Transverse colon (tissue), 4 donors: ENCODE results near the gene FURIN. TPM values are rescaled to one million over a fixed set of nuclear protein-coding genes. Genes with fewer than 3 reads are reported as not detected.

ENCODE experiments used
- DNase-seq: peaks from one replicate; pipeline ENCODE4 v3.0.0-alpha.2; 2019
- H3K27ac ChIP-seq, 4 donors: fragments of 200-600 bp; sonication (generic); 2 replicates each; pipeline ENCODE4 v1.5.1; 2016 to 2018; ENCODE audit warnings: inconsistent platforms in 4 of 4
- H3K27me3 ChIP-seq: fragments of 200-600 bp; sonication (generic); 2 replicates; pipeline ENCODE4 v1.5.1; 2017; ENCODE audit warnings: inconsistent platforms
- H3K36me3 ChIP-seq, 4 donors: fragments of 200-600 bp; sonication (generic); 2 replicates each; pipeline ENCODE4 v1.5.1; 2017 to 2019; ENCODE audit warnings: inconsistent platforms in 4 of 4
- H3K4me1 ChIP-seq, 4 donors: fragments of 200-600 bp; sonication (generic); 2 replicates each; pipeline ENCODE4 v1.5.1; 2017 to 2020; ENCODE audit warnings: inconsistent platforms in 4 of 4
- H3K4me3 ChIP-seq, 4 donors: fragments of 200-600 bp; sonication (generic); 1 replicate in 1 of 4; 2 replicates in 3 of 4; pipeline versions ENCODE4 v1.5.1 to v1.6.1; 2017 to 2019; ENCODE audit warnings: inconsistent platforms in 4 of 4
- H3K9me3 ChIP-seq, 2 donors: fragments of 200-600 bp; sonication (generic); 2 replicates each; pipeline ENCODE4 v1.5.1; 2017 to 2019; ENCODE audit warnings: inconsistent platforms in 2 of 2
- EP300 ChIP-seq: sonication (generic); formaldehyde crosslinking; IDR thresholded peaks from one replicate; pipeline ENCODE4 v1.6.1; 2017; ENCODE audit warnings: antibody characterized with exemption, low read depth
- POLR2A ChIP-seq: fragments of 450-650 bp; IDR thresholded peaks from one replicate; pipeline ENCODE4 v1.6.1; 2016; ENCODE audit warnings: antibody characterized with exemption, mild to moderate bottlenecking, moderate library complexity
- POLR2AphosphoS5 ChIP-seq, 3 donors: sonication (generic); formaldehyde crosslinking; IDR thresholded peaks; one replicate each; pipeline ENCODE4 v1.6.1; 2016; ENCODE audit warnings: antibody characterized with exemption in 3 of 3
- WGBS, 2 donors: methylation state at CpG; one replicate each; pipeline ENCODE4 v1.1.5; 2018; ENCODE audit warnings: low coverage in 1 of 2; 5-methylcytosine and 5-hydroxymethylcytosine counted together
- in situ Hi-C, 4 donors: fragments of 200-750 bp; cut with MboI; loops; one replicate each; pipeline versions ENCODE4 v1.15.0 to v1.15.1; 2017; ENCODE audit warnings: low sequenced_read_pairs in 3 of 4, low pct_ligation_motif_present in 1 of 4, low pct_unique_long_range_greater_than_20kb in 1 of 4
- intact Hi-C: fragments of 100-400 bp; cut with DNase I; formaldehyde crosslinking; loops from one replicate; pipeline ENCODE4 v1.15.1; 2023; ENCODE audit warnings: low total_unique reads
- total RNA-seq, 4 donors: library from RNA; depleted of rRNA; stranded (reverse); fragments of >200 nt; gene quantifications; one replicate each; pipeline ENCODE4 v1.1.0, GENCODE V29; 2016
- TF ChIP-seq, protein P1 (sequence below), 5 experiments: fragments of 200-600 bp in 3 of 5; fragments of 450-650 bp in 2 of 5; sonication (generic) in 3 of 5; IDR thresholded peaks; 1 replicate in 2 of 5; 2 replicates in 3 of 5; pipeline ENCODE4 v1.5.1; 2016 to 2017; ENCODE audit warnings: antibody characterized with exemption in 5 of 5, inconsistent platforms in 3 of 5, mild to moderate bottlenecking in 2 of 5, moderate library complexity in 1 of 5

FURIN gene
- total RNA-seq, 4 donors from 2014 or later = 64.6 to 109 (median 80.6) TPM

GRCh38 chr15:90860942-90861675 lies 7.3 kb upstream of the FURIN start:
- in situ Hi-C loops = no loop called here
- intact Hi-C loops = no loop called here
- Histone ChIP-seq H3K9me3 (no peaks in the 10 kb centered on the region), H3K27ac (no peak overlapping the region), H3K4me1 (peaks cover 0 to 25% (median 11%) of the 10 kb centered on the region in 4 donors), H3K4me3 (no peak overlapping the region), H3K36me3 (no peaks in the 10 kb centered on the region), H3K27me3 (no peaks in the 10 kb centered on the region)
- TF ChIP-seq, protein P1, sequence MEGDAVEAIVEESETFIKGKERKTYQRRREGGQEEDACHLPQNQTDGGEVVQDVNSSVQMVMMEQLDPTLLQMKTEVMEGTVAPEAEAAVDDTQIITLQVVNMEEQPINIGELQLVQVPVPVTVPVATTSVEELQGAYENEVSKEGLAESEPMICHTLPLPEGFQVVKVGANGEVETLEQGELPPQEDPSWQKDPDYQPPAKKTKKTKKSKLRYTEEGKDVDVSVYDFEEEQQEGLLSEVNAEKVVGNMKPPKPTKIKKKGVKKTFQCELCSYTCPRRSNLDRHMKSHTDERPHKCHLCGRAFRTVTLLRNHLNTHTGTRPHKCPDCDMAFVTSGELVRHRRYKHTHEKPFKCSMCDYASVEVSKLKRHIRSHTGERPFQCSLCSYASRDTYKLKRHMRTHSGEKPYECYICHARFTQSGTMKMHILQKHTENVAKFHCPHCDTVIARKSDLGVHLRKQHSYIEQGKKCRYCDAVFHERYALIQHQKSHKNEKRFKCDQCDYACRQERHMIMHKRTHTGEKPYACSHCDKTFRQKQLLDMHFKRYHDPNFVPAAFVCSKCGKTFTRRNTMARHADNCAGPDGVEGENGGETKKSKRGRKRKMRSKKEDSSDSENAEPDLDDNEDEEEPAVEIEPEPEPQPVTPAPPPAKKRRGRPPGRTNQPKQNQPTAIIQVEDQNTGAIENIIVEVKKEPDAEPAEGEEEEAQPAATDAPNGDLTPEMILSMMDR (IDR thresholded peaks at IDR 0.05) = no peak
- 58 to 76% methylated on average over 14 of the region's 14 CpGs for WGBS, 2 donors
- no peak for DNase-seq

DNA sequence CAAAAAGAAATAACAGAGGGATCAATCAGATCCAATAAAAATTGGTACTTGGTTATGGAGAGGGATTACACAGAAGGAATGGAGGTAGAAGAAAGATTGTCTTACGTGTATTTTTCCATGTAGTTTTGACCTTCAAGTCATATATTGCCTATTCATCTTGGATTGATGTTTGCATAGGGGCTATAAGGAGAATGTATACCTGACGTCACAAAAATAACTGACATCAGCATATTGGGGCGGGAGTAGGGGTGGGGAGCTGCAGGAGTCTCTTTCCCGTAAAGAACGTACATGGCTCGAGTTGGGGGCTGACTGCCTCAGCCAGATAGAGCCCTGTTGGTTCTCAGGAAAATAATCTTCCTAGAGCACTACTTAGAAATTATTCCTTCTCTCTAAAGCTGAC lies 5.9 kb upstream of the FURIN start:
- no peak for DNase-seq
- Histone ChIP-seq H3K36me3 (no peaks in the 10 kb centered on the region), H3K27me3 (no peaks in the 10 kb centered on the region), H3K9me3 (no peaks in the 10 kb centered on the region), H3K4me3 (no peak overlapping the region), H3K4me1 (peaks cover 0 to 18% (median 2%) of the 10 kb centered on the region in 4 donors), H3K27ac (no peak overlapping the region)
- TF ChIP-seq POLR2AphosphoS5 (IDR thresholded peaks at IDR 0.05) = no peak
- TF ChIP-seq POLR2A = no peak
- TF ChIP-seq EP300 = no peak
- TF ChIP-seq, protein P1 (IDR thresholded peaks at IDR 0.05) = no peak
- in situ Hi-C loops (no loop called here), intact Hi-C loops (no loop called here)
- WGBS, 2 donors = 68 to 73% methylated on average over 3 to 6 of the region's 6 CpGs

DNA sequence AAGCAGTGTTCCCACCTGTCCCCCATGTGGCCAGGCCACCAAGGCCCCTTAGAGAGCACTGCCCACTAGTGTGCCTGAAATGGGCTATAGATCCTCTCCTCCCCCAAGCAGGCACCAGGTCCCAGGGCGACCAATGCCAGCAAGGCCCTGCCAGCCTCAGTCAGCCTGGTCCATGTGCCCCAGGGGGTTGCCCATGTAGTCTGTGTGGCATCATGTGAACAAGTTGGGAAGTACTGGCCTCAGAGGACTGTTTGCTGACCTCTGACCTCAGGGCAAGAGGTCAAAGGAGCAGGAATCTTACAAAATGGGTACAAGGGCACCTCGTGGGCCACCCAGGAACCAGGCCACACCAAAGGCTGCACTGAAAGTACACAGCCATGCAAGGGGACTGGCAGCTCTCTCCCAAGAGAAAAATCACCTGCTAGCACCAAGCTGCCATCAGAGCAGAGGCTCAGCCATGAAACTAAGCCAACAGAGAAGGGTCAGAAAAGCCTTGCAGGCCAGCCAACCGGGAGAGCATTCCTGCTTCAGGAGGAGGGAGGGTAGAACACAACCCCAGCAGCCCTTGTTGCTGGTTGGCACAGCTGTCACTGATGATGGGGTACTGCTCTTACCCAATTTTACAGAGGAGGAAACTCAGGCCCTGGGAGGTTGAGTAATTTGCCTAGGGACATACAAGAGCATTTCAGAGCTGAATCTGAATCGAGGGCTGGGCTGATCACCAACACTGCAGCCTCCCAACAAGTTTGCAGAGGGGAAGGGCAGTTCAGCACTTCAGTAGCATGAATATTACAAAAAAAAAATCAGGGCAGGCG lies 5.2 kb upstream of the FURIN start:
- H3K27ac ChIP-seq = no peak overlapping the region
- intact Hi-C loops = no loop called here
- in situ Hi-C loops = no loop called here

DNA sequence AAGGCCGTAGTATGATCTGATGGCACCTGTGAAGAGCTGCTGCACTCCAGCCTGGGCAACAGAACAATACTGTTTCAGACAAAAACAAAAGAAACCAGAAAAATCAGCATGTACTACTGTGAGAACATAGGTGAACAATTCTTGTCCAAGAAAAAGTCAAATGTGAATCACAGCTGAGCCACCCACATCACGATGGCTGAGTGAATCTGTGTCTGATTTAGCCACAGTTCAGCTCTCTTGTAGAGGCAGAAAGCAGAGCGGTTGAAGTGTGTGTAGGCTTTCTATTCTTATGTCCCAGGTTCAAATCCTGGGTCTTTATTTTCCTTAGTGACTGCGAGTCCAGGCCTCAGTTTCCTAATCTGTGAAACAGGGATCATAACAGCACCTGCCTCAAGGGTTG lies 4.4 kb upstream of the FURIN start:
- Histone ChIP-seq H3K9me3 (no peaks in the 10 kb centered on the region), H3K27me3 (no peaks in the 10 kb centered on the region), H3K4me3 (no peak overlapping the region), H3K36me3 (no peaks in the 10 kb centered on the region), H3K27ac (no peak overlapping the region), H3K4me1 (peaks cover 0 to 26% (median 6%) of the 10 kb centered on the region in 4 donors)
- intact Hi-C loops = no loop called here
- 94 to 97% methylated on average over 3 to 4 of the region's 4 CpGs for WGBS, 2 donors
- no peak for DNase-seq
- TF ChIP-seq POLR2AphosphoS5 (IDR thresholded peaks at IDR 0.05) = no peak
- TF ChIP-seq, protein P1 (IDR thresholded peaks at IDR 0.05) = no peak
- TF ChIP-seq POLR2A = no peak
- no peak for TF ChIP-seq EP300
- in situ Hi-C loops = no loop called here

More for the DNA sequence above, 5.2 kb upstream of the FURIN start:
- H3K36me3 ChIP-seq = no peaks in the 10 kb centered on the region
- WGBS, 2 donors = 78% methylated on average over 4 of the region's 5 CpGs; no CpG with 5 or more reads in 1 of the 2 donors
- no peaks in the 10 kb centered on the region for H3K9me3 ChIP-seq
- H3K4me3 ChIP-seq = no peak overlapping the region
- no peaks in the 10 kb centered on the region for H3K27me3 ChIP-seq
- no peak for DNase-seq
- TF ChIP-seq EP300 (no peak), POLR2A (no peak), POLR2AphosphoS5 (IDR thresholded peaks at IDR 0.05) (no peak)
- TF ChIP-seq, protein P1 (IDR thresholded peaks at IDR 0.05) = no peak
- H3K4me1 ChIP-seq = peaks cover 0 to 18% (median 1%) of the 10 kb centered on the region in 4 donors
